HepG2 (cell line): ENCODE data around the gene ISCU. TPM values are rescaled to one million over a fixed set of nuclear protein-coding genes. Genes with fewer than 3 reads are reported as not detected.

Experiments used
- ATAC-seq: fragments of 200-7000 bp; cut with Tn5 transposase; 3 replicates; pipeline ENCODE4 v1.9.1; 2020; ENCODE audit warnings: mild to moderate bottlenecking, moderate library complexity
- BruUV-seq: library from RNA; stranded (reverse); fragments of 400-500 nt; replicated peaks from 2 replicates; lab custom pipeline; 2021; lab: Mats Ljungman, UMichigan
- CTCF ChIA-PET: fragments of 300-600 bp; formaldehyde crosslinking; extraction: SDS; loops from one replicate; lab custom pipeline; 2021; ENCODE audit warnings: low total read pairs, inconsistent platforms, low intra/inter-chr PET ratio; lab: Yijun Ruan, JAX
- POLR2A ChIA-PET: fragments of 350-600 bp; sonication (Branson Sonifier 250); formaldehyde crosslinking; loops from one replicate; lab custom pipeline; 2020; ENCODE audit warnings: antibody characterized with exemption, inconsistent platforms; lab: Yijun Ruan, JAX
- DNase-seq: peaks from one replicate; pipeline ENCODE4 v3.0.0-alpha.2; 2015; ENCODE audit warnings: low spot score
- FAIRE-seq: peaks from 3 replicates; lab custom pipeline; 2011; peaks lifted over from hg19 to GRCh38; lab: Jason Lieb, UNC
- H2AFZ ChIP-seq: one replicate; pipeline ENCODE4 v1.6.1; 2011; ENCODE audit warnings: low read length, inconsistent platforms
- H3K27ac ChIP-seq: fragments of 300-600 bp; 3 replicates; pipeline ENCODE4 v1.8.0; 2011; ENCODE audit warnings: mixed run types, mild to moderate bottlenecking, mixed read lengths, low read length, inconsistent platforms; ENCODE audit not compliant: insufficient read depth; ENCODE audit errors: extremely low read length
- H3K27me3 ChIP-seq, 2 experiments: fragments of 200-600 bp in 1 of 2; 2 replicates in 1 of 2; 3 replicates in 1 of 2; pipeline versions ENCODE4 v1.6.0 to v1.8.0; 2011; ENCODE audit warnings: low read length in 2 of 2, mild to moderate bottlenecking in 2 of 2, moderate library complexity in 2 of 2, inconsistent platforms in 1 of 2; ENCODE audit not compliant: insufficient read depth in 2 of 2, control insufficient read depth in 1 of 2
- H3K36me3 ChIP-seq, 2 experiments: fragments of 200-600 bp in 1 of 2; replicated peaks in 1 of 2; 2 replicates in 1 of 2; 3 replicates in 1 of 2; pipeline versions ENCODE4 v1.5.1 to v1.8.0; 2011; ENCODE audit warnings: low read length in 2 of 2, inconsistent platforms in 1 of 2; ENCODE audit not compliant: insufficient read depth in 2 of 2, control insufficient read depth in 1 of 2
- H3K4me1 ChIP-seq: 2 replicates; pipeline ENCODE4 v1.5.1; 2012; ENCODE audit warnings: low read length, inconsistent platforms; ENCODE audit not compliant: insufficient read depth
- H3K4me2 ChIP-seq: 2 replicates; pipeline ENCODE4 v1.6.0; 2011; ENCODE audit warnings: low read depth, low read length, inconsistent platforms
- H3K4me3 ChIP-seq, 3 experiments: fragments of 200-600 bp in 1 of 3; sonication (generic), shearing (Covaris generic) in 1 of 3; replicated peaks in 1 of 3; 2 replicates each; pipeline ENCODE4 v1.5.1; 2011 to 2016; ENCODE audit warnings: low read length in 3 of 3, inconsistent platforms in 2 of 3, low read depth in 2 of 3, mild to moderate bottlenecking in 2 of 3, control low read depth in 1 of 3, mixed read lengths in 1 of 3; ENCODE audit not compliant: insufficient read depth in 1 of 3
- H3K79me2 ChIP-seq: one replicate; pipeline ENCODE4 v1.6.1; 2011; ENCODE audit warnings: low read length, inconsistent platforms; ENCODE audit not compliant: insufficient read depth
- H3K9ac ChIP-seq: 2 replicates; pipeline ENCODE4 v1.6.0; 2011; ENCODE audit warnings: mild to moderate bottlenecking, low read depth, low read length, inconsistent platforms; ENCODE audit not compliant: insufficient read depth
- H3K9me3 ChIP-seq: 2 replicates; pipeline ENCODE4 v1.5.1; 2012; ENCODE audit warnings: mild to moderate bottlenecking, low read length
- H4K20me1 ChIP-seq: 2 replicates; pipeline ENCODE4 v1.6.0; 2011; ENCODE audit warnings: inconsistent platforms, mild to moderate bottlenecking, low read length, moderate library complexity; ENCODE audit not compliant: insufficient read depth
- EZH2 ChIP-seq: conservative IDR thresholded peaks from 2 replicates; pipeline ENCODE4 v1.6.1; 2012; ENCODE audit warnings: mild to moderate bottlenecking, low read depth, low read length, moderate library complexity
- FOXP1 ChIP-seq, 2 experiments: fragments of 450-650 bp in 1 of 2; IDR thresholded peaks; 2 replicates each; pipeline ENCODE4 v1.6.1; 2017 to 2018; ENCODE audit warnings: antibody characterized with exemption in 1 of 2
- HNRNPK ChIP-seq: fragments of 200-400 bp; formaldehyde crosslinking; IDR thresholded peaks from 2 replicates; pipeline ENCODE4 v1.6.1; 2018; ENCODE audit warnings: low read length, low read depth, moderate library complexity, mild to moderate bottlenecking; ENCODE audit not compliant: poor library complexity, severe bottlenecking
- HNRNPL ChIP-seq: fragments of 200-400 bp; formaldehyde crosslinking; IDR thresholded peaks from 2 replicates; pipeline ENCODE4 v1.6.1; 2017; ENCODE audit warnings: mild to moderate bottlenecking, low read depth, low read length
- KLF16 ChIP-seq, 2 experiments: sonication (generic) in 1 of 2; formaldehyde crosslinking in 1 of 2; IDR thresholded peaks; 2 replicates each; pipeline versions ENCODE4 v1.6.1 to v1.8.0; 2016 to 2023; ENCODE audit warnings: missing genetic modification reagents in 2 of 2, missing compliant biosample characterization in 1 of 2
- NFE2L1 ChIP-seq: sonication (generic); formaldehyde crosslinking; IDR thresholded peaks from 2 replicates; pipeline ENCODE4 v1.4.0; 2020; ENCODE audit warnings: missing genetic modification reagents, mild to moderate bottlenecking, borderline replicate concordance
- NPAS2 ChIP-seq: sonication (generic); formaldehyde crosslinking; IDR thresholded peaks from 2 replicates; pipeline ENCODE4 v1.8.0; 2022; ENCODE audit warnings: mild to moderate bottlenecking, missing genetic modification reagents, borderline replicate concordance
- RNF219 ChIP-seq: sonication (generic); formaldehyde crosslinking; IDR thresholded peaks from 2 replicates; pipeline ENCODE4 v1.5.0; 2020; ENCODE audit warnings: mild to moderate bottlenecking, missing genetic modification reagents
- SRF ChIP-seq: IDR thresholded peaks from 2 replicates; pipeline ENCODE4 v1.6.1; 2011; ENCODE audit warnings: mild to moderate bottlenecking, low read depth, low read length, moderate library complexity
- STAT5B ChIP-seq: sonication (generic); formaldehyde crosslinking; IDR thresholded peaks from 2 replicates; pipeline ENCODE4 v1.4.0; 2020; ENCODE audit warnings: missing genetic modification reagents
- SUZ12 ChIP-seq: fragments of 150-350 bp; IDR thresholded peaks from 2 replicates; pipeline ENCODE4 v1.6.1; 2014; ENCODE audit warnings: low read depth, low read length
- TFDP1 ChIP-seq: IDR thresholded peaks from 2 replicates; pipeline ENCODE4 v1.6.1; 2016; ENCODE audit warnings: missing compliant biosample characterization, missing genetic modification reagents, borderline replicate concordance
- ZNF441 ChIP-seq: sonication (generic); formaldehyde crosslinking; IDR thresholded peaks from 2 replicates; pipeline ENCODE4 v1.7.0; 2021; ENCODE audit warnings: missing genetic modification reagents, borderline replicate concordance
- ZNF777 ChIP-seq: sonication (generic); formaldehyde crosslinking; IDR thresholded peaks from 2 replicates; pipeline ENCODE4 v1.4.0; 2020; ENCODE audit warnings: missing genetic modification reagents
- ZNF781 ChIP-seq: sonication (generic); formaldehyde crosslinking; IDR thresholded peaks from 2 replicates; pipeline ENCODE4 v1.5.1; 2020; ENCODE audit warnings: borderline replicate concordance, mild to moderate bottlenecking, missing genetic modification reagents; ENCODE audit errors: not compliant biosample characterization
- WGBS: methylation state at CpG from one replicate; pipeline ENCODE4 v1.1.6; 2017; ENCODE audit warnings: low lambda C conversion rate; 5-methylcytosine and 5-hydroxymethylcytosine counted together
- in situ Hi-C: cut with HindIII; loops from 2 replicates; pipeline ENCODE4 v1.10.0; 2017; ENCODE audit warnings: low pct_unique_long_range_greater_than_20kb; ENCODE audit not compliant: extremely low pct_ligation_motif_present
- intact Hi-C: fragments of 100-400 bp; cut with micrococcal nuclease; formaldehyde crosslinking; loops from one replicate; pipeline ENCODE4 v1.10.0; 2022; ENCODE audit not compliant: unreplicated experiment
- polyA plus RNA-seq, 8 experiments: library from polyadenylated mRNA; depleted of rRNA in 3 of 8; stranded (reverse) in 7 of 8; unstranded in 1 of 8; fragments of >200 nt; fragmentation: Illumina TruSeq in 4 of 8; extraction: Trizol in 4 of 8; gene quantifications; 2 replicates each; pipeline versions ENCODE4 v1.2.1 to v1.2.3, GENCODE V29; 2011 to 2016; ENCODE audit warnings: low read depth in 4 of 8, missing spikeins in 1 of 8, mixed read lengths in 1 of 8; ENCODE audit not compliant: insufficient read depth in 1 of 8
- total RNA-seq, 5 experiments: library from RNA; depleted of rRNA; stranded (reverse); fragments of >200 nt; fragmentation: Illumina TruSeq; extraction: Trizol; gene quantifications; 2 replicates each; pipeline ENCODE4 v1.2.3, GENCODE V29; 2016; ENCODE audit warnings: low read depth in 1 of 5

ISCU gene
- total and polyA plus RNA-seq, 2 of the 13 experiments (the other 11 are each of a cell fraction or from before 2014, with no cell fraction given), result 94.4 to 107 TPM

GRCh38 chr12:108578813-108579212 lies 16.4 kb downstream of the ISCU start:
- in situ Hi-C loops, result no loop called here
- H3K27ac ChIP-seq, result no peak overlapping the region
- FAIRE-seq (no peak), ATAC-seq (no peak)
- no peaks in the 10 kb centered on the region for H3K9me3 ChIP-seq
- no peaks in the 10 kb centered on the region for H3K79me2 ChIP-seq
- TF ChIP-seq SUZ12 (no peak), FOXP1 (IDR thresholded peaks at IDR 0.05) (no peak), FOXP1 (CRISPR knock-in tag; IDR thresholded peaks at IDR 0.05) (no peak), ZNF781 (no peak), HNRNPK (no peak), TFDP1 (CRISPR knock-in tag) (no peak), EZH2 (no peak), ZNF777 (no peak), NPAS2 (no peak), KLF16 (CRISPR knock-in tag; IDR thresholded peaks at IDR 0.05) (no peak), STAT5B (CRISPR knock-in tag) (no peak), ZNF441 (CRISPR knock-in tag) (no peak), RNF219 (CRISPR knock-in tag) (no peak), HNRNPL (no peak), NFE2L1 (CRISPR knock-in tag) (no peak), SRF (no peak)
- TF ChIP-seq, all 625 proteins: peak for 0
- ChIA-PET CTCF (no interaction called here), POLR2A (no interaction called here)
- Histone ChIP-seq H3K4me1 (no peaks in the 10 kb centered on the region), H3K4me2 (no peak overlapping the region), H3K9ac (no peak overlapping the region), H2AFZ (no peak overlapping the region), H3K4me3 (no peak overlapping the region), H3K36me3 (no peaks in the 10 kb centered on the region), H4K20me1 (no peaks in the 10 kb centered on the region), H3K27me3 (peaks cover 2 to 7% of the 10 kb centered on the region in 2 experiments; a peak in 2 of 5 replicates)
- no TSS peak for BruUV-seq
- intact Hi-C loops, result no loop called here
- no peak for DNase-seq
- 43% methylated on average over 3 of the region's 3 CpGs for WGBS
